HepG2 (cell line): ENCODE measurements around the gene MILR1. TPM values are rescaled to one million over a fixed set of nuclear protein-coding genes. Genes with fewer than 3 reads are reported as not detected.

Source experiments
- ASH2L ChIP-seq: fragments of 300-600, 200-600 bp; sonication (generic); IDR thresholded peaks from 2 replicates; pipeline ENCODE4 v1.7.0; 2017; ENCODE audit warnings: low read depth, mild to moderate bottlenecking, moderate library complexity, mixed read lengths, low read length; ENCODE audit not compliant: insufficient read length
- ATF7 ChIP-seq, 2 experiments: fragments of 450-650 bp in 1 of 2; sonication (generic) in 1 of 2; formaldehyde crosslinking in 1 of 2; IDR thresholded peaks; 2 replicates each; pipeline versions ENCODE4 v1.4.0 to v1.6.1; 2016 to 2020; ENCODE audit warnings: antibody characterized with exemption in 1 of 2, mild to moderate bottlenecking in 1 of 2, missing genetic modification reagents in 1 of 2
- FOXA3 ChIP-seq: IDR thresholded peaks from 2 replicates; pipeline ENCODE4 v1.6.1; 2016; ENCODE audit warnings: missing genetic modification reagents, missing compliant biosample characterization
- GABPA ChIP-seq, 2 experiments: IDR thresholded peaks; 2 replicates each; pipeline ENCODE4 v1.6.1; 2011 to 2016; ENCODE audit warnings: low read depth in 2 of 2, low read length in 1 of 2, missing biosample characterization in 1 of 2, missing genetic modification characterization in 1 of 2
- GLI4 ChIP-seq: sonication (generic); formaldehyde crosslinking; IDR thresholded peaks from 2 replicates; pipeline ENCODE4 v1.5.1; 2020; ENCODE audit warnings: missing genetic modification reagents, mild to moderate bottlenecking, moderate library complexity, borderline replicate concordance
- HINFP ChIP-seq: sonication (generic); formaldehyde crosslinking; IDR thresholded peaks from 2 replicates; pipeline ENCODE4 v1.4.0; 2020; ENCODE audit warnings: low read depth, mild to moderate bottlenecking, missing genetic modification reagents
- HNF1B ChIP-seq: sonication (generic); formaldehyde crosslinking; IDR thresholded peaks from 2 replicates; pipeline ENCODE4 v1.5.1; 2020; ENCODE audit warnings: mild to moderate bottlenecking, moderate library complexity, missing genetic modification reagents
- LCORL ChIP-seq, 2 experiments: fragments of 450-650 bp in 1 of 2; sonication (generic) in 1 of 2; formaldehyde crosslinking in 1 of 2; IDR thresholded peaks; 2 replicates each; pipeline versions ENCODE4 v1.5.0 to v1.6.1; 2017 to 2020; ENCODE audit warnings: antibody characterized with exemption in 1 of 2, missing genetic modification reagents in 1 of 2
- MAX ChIP-seq: IDR thresholded peaks from 2 replicates; pipeline ENCODE4 v1.6.1; 2012; ENCODE audit warnings: inconsistent platforms
- MLLT10 ChIP-seq: sonication (generic); formaldehyde crosslinking; IDR thresholded peaks from 2 replicates; pipeline ENCODE4 v1.4.0; 2020; ENCODE audit warnings: missing genetic modification reagents
- NR2C2 ChIP-seq: sonication (generic); formaldehyde crosslinking; IDR thresholded peaks from 2 replicates; pipeline ENCODE4 v1.4.0; 2020; ENCODE audit warnings: missing genetic modification reagents, mild to moderate bottlenecking, moderate library complexity, borderline replicate concordance
- RCOR2 ChIP-seq: IDR thresholded peaks from 2 replicates; pipeline ENCODE4 v1.6.1; 2016; ENCODE audit warnings: missing biosample characterization, missing genetic modification reagents
- SIN3A ChIP-seq: IDR thresholded peaks from 2 replicates; pipeline ENCODE4 v1.6.1; 2011; ENCODE audit warnings: low read depth, mild to moderate bottlenecking, control low read depth, low read length, borderline replicate concordance
- SIX4 ChIP-seq: sonication (generic); formaldehyde crosslinking; IDR thresholded peaks from 2 replicates; pipeline ENCODE4 v1.4.0; 2020; ENCODE audit warnings: missing genetic modification reagents
- SRF ChIP-seq: IDR thresholded peaks from 2 replicates; pipeline ENCODE4 v1.6.1; 2011; ENCODE audit warnings: mild to moderate bottlenecking, low read depth, low read length, moderate library complexity
- ZBTB3 ChIP-seq: sonication (generic); formaldehyde crosslinking; IDR thresholded peaks from 2 replicates; pipeline ENCODE4 v1.4.0; 2020; ENCODE audit warnings: low read depth, mild to moderate bottlenecking, moderate library complexity, missing genetic modification reagents, borderline replicate concordance
- ZBTB34 ChIP-seq: sonication (generic); formaldehyde crosslinking; IDR thresholded peaks from 2 replicates; pipeline ENCODE4 v1.8.0; 2022; ENCODE audit warnings: mild to moderate bottlenecking, missing genetic modification reagents
- ZMYM3 ChIP-seq: sonication (generic); formaldehyde crosslinking; IDR thresholded peaks from 2 replicates; pipeline ENCODE4 v1.5.1; 2020; ENCODE audit warnings: mild to moderate bottlenecking, missing genetic modification reagents
- ZNF12 ChIP-seq: sonication (generic); formaldehyde crosslinking; IDR thresholded peaks from 2 replicates; pipeline ENCODE4 v1.5.0; 2020; ENCODE audit warnings: missing genetic modification reagents
- ZNF136 ChIP-seq: sonication (generic); formaldehyde crosslinking; IDR thresholded peaks from 2 replicates; pipeline ENCODE4 v1.8.1; 2022; ENCODE audit warnings: low read depth, mild to moderate bottlenecking, moderate library complexity, missing genetic modification reagents
- ZNF432 ChIP-seq: sonication (generic); formaldehyde crosslinking; IDR thresholded peaks from 2 replicates; pipeline ENCODE4 v1.5.0; 2020; ENCODE audit warnings: missing genetic modification reagents, mild to moderate bottlenecking, borderline replicate concordance
- ZNF451 ChIP-seq: sonication (generic); formaldehyde crosslinking; IDR thresholded peaks from 2 replicates; pipeline ENCODE4 v1.5.0; 2020; ENCODE audit warnings: mild to moderate bottlenecking, missing genetic modification reagents
- ZNF709 ChIP-seq: sonication (generic); formaldehyde crosslinking; IDR thresholded peaks from 2 replicates; pipeline ENCODE4 v1.5.0; 2020; ENCODE audit warnings: mild to moderate bottlenecking, missing genetic modification reagents
- ZNF839 ChIP-seq: sonication (generic); formaldehyde crosslinking; IDR thresholded peaks from 2 replicates; pipeline ENCODE4 v1.4.0; 2020; ENCODE audit warnings: missing genetic modification reagents, mild to moderate bottlenecking, borderline replicate concordance
- polyA plus RNA-seq, 8 experiments: library from polyadenylated mRNA; depleted of rRNA in 3 of 8; stranded (reverse) in 7 of 8; unstranded in 1 of 8; fragments of >200 nt; fragmentation: Illumina TruSeq in 4 of 8; extraction: Trizol in 4 of 8; gene quantifications; 2 replicates each; pipeline versions ENCODE4 v1.2.1 to v1.2.3, GENCODE V29; 2011 to 2016; ENCODE audit warnings: low read depth in 4 of 8, missing spikeins in 1 of 8, mixed read lengths in 1 of 8; ENCODE audit not compliant: insufficient read depth in 1 of 8
- total RNA-seq, 5 experiments: library from RNA; depleted of rRNA; stranded (reverse); fragments of >200 nt; fragmentation: Illumina TruSeq; extraction: Trizol; gene quantifications; 2 replicates each; pipeline ENCODE4 v1.2.3, GENCODE V29; 2016; ENCODE audit warnings: low read depth in 1 of 5

Gene MILR1
- total and polyA plus RNA-seq, 2 of the 13 experiments (the other 11 are each of a cell fraction or from before 2014, with no cell fraction given): 0.27 to 1.7 TPM

GRCh38 chr17:64406321-64407200 lies 42.4 kb upstream of the MILR1 start (continued):
- TF ChIP-seq HINFP (peak; percentile 100), MLLT10 (no peak), ASH2L (peak; percentile 54), SIX4 (CRISPR knock-in tag) (0 out of 2 replicates have a peak, but pooled peaks have one; percentile 12), SRF (0 out of 2 replicates have a peak, but pooled peaks have one; percentile 15), LCORL (IDR thresholded peaks at IDR 0.05) (no peak), LCORL (CRISPR knock-in tag; IDR thresholded peaks at IDR 0.05) (peak; percentile 83), ZBTB34 (CRISPR knock-in tag) (0 out of 2 replicates have a peak, but pooled peaks have one; percentile 68), RCOR2 (CRISPR knock-in tag) (peak; percentile 83), GABPA (IDR thresholded peaks at IDR 0.05; ENCODE audit: low read depth, low read length) (peak; percentile 37; the same call in 1 of the 2 replicates), GABPA (CRISPR knock-in tag; IDR thresholded peaks at IDR 0.05; ENCODE audit: low read depth) (peak; percentile 88), NR2C2 (CRISPR knock-in tag) (peak; percentile 85), HNF1B (peak; percentile 94), ZNF432 (CRISPR knock-in tag) (no peak), ATF7 (IDR thresholded peaks at IDR 0.05) (no peak), ATF7 (CRISPR knock-in tag; IDR thresholded peaks at IDR 0.05) (peak; percentile 21; the same call in 1 of the 2 replicates), FOXA3 (peak; percentile 60), ZNF839 (CRISPR knock-in tag) (no peak), MAX (peak; percentile 63), ZNF12 (CRISPR knock-in tag) (no peak), GLI4 (CRISPR knock-in tag) (peak; percentile 90; the same call in 1 of the 2 replicates), ZBTB3 (peak; percentile 34; the same call in 1 of the 2 replicates), SIN3A (0 out of 2 replicates have a peak, but pooled peaks have one; percentile 67), ZNF136 (peak; percentile 93), ZNF709 (CRISPR knock-in tag) (peak; percentile 43; the same call in 1 of the 2 replicates), ZNF451 (CRISPR knock-in tag) (no peak), ZMYM3 (CRISPR knock-in tag) (peak; percentile 71)
